Measurements from ENCODE around the gene RBM22. TPM values are rescaled to one million over a fixed set of nuclear protein-coding genes. Genes with fewer than 3 reads are reported as not detected.

Gene RBM22
- total and polyA plus RNA-seq, 9 donors = 33.4 to 77.6 (median 48.6) TPM

DNA sequence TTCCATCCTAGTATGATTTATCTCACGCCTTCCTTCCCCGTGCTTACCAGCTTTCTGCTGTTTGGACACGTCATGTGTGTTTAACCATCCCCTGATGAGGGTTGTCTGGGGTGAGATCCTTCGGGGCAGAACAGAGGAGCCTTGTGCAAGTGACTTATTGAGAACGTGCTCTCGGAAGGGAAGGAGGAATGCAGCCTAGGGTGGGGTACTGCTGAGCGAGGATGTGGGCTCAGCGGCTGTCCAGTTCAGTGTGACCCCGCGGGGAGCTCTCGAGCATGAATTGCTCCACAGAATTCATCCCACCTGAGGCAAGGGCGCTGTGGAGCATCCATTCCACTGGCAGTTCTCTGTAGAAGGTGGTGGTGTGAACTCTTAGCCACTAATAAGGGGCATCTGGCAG, 35.8 kb downstream of the RBM22 start:
- Histone ChIP-seq H3K4me1 (ENCODE audit: insufficient read depth) (peaks cover 9% of the 10 kb centered on the region), H3K9me3 (no peaks in the 10 kb centered on the region), H3K27ac (no peak overlapping the region), H3K4me3 (no peak overlapping the region), H3K27me3 (no peaks in the 10 kb centered on the region), H3K36me3 (no peaks in the 10 kb centered on the region)
- no peak for TF ChIP-seq POLR2A (IDR thresholded peaks at IDR 0.05)
- TF ChIP-seq EP300 (IDR thresholded peaks at IDR 0.05) = no peak
- TF ChIP-seq CTCF (IDR thresholded peaks at IDR 0.05) = no peak
- 77 to 87% (median 81%) methylated on average over 12 of the region's 12 CpGs for WGBS, 3 donors
- intact Hi-C loops (cut with DNase I) = no loop called here
- no peak for DNase-seq

- intact Hi-C loops (cut with DNase I) = no loop called here
Measured at GRCh38 chr5:150663936-150664335, 36.9 kb downstream of the RBM22 start.

DNA sequence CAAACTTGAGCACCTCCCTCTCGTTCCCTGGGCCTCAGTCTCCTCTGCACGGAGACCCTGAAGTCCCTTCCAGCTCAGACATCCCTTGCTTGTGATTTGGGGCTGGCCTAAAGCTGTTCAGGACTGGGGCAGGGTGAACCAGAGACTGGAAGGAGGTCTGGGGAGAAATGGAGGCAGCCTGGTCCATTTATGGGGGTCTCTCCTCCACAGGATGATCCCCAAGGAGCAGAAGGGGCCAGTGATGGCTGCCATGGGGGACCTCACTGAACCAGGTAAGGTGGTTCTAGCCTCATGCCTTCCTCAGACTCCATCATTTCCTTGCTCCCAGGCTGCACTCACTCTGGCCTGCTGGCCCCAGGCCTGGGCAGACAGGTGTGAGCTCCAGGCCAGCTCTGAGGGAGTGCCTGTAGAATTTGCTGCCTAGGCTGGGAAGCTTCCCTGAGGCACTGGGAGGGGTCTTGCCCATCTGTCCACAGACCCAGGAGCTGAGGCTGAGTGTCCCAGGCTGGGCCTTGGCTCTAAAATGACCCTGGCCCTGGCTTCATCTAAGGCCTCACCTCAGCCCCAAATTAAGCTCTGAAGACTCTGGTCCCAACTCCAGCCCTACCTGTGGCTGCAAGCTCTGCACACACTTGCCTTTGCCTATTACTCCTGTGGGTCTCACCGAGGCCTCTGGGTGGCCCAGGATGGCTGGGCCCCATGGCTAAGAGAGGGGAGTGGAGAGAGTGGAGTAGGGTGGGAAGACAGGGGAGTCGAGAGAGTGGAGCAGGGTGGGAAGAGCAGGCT, 37.9 kb downstream of the RBM22 start:
- no peak for DNase-seq
- Histone ChIP-seq H3K4me1 (ENCODE audit: insufficient read depth) (peaks cover 10% of the 10 kb centered on the region), H3K27me3 (no peaks in the 10 kb centered on the region), H3K36me3 (no peaks in the 10 kb centered on the region), H3K9me3 (no peaks in the 10 kb centered on the region), H3K27ac (no peak overlapping the region), H3K4me3 (no peak overlapping the region)
- TF ChIP-seq CTCF (IDR thresholded peaks at IDR 0.05) (no peak), EP300 (IDR thresholded peaks at IDR 0.05) (no peak), POLR2A (IDR thresholded peaks at IDR 0.05) (no peak)
- 73 to 84% (median 80%) methylated on average over 4 of the region's 4 CpGs for WGBS, 3 donors
- intact Hi-C loops (cut with DNase I) = no loop called here

More at GRCh38 chr5:150663936-150664335, 36.9 kb downstream of the RBM22 start:
- TF ChIP-seq CTCF (IDR thresholded peaks at IDR 0.05) (no peak), EP300 (IDR thresholded peaks at IDR 0.05) (no peak), POLR2A (IDR thresholded peaks at IDR 0.05) (no peak)
- Histone ChIP-seq H3K27ac (no peak overlapping the region), H3K9me3 (no peaks in the 10 kb centered on the region), H3K4me1 (ENCODE audit: insufficient read depth) (peaks cover 9% of the 10 kb centered on the region), H3K36me3 (no peaks in the 10 kb centered on the region), H3K27me3 (no peaks in the 10 kb centered on the region), H3K4me3 (no peak overlapping the region)
- DNase-seq = no peak
- 93 to 95% (median 94%) methylated on average over 3 of the region's 3 CpGs for WGBS, 3 donors

- Histone ChIP-seq H3K4me1 (ENCODE audit: insufficient read depth) (peaks cover 17% of the 10 kb centered on the region), H3K4me3 (no peak overlapping the region), H3K27ac (no peak overlapping the region), H3K9me3 (no peaks in the 10 kb centered on the region), H3K36me3 (no peaks in the 10 kb centered on the region), H3K27me3 (no peaks in the 10 kb centered on the region)
- 86 to 92% (median 91%) methylated on average over 10 of the region's 10 CpGs for WGBS, 3 donors
- TF ChIP-seq CTCF (IDR thresholded peaks at IDR 0.05) = no peak
- no peak for DNase-seq
- intact Hi-C loops (cut with DNase I) = no loop called here
Measured at GRCh38 chr5:150661821-150662596, 38.9 kb downstream of the RBM22 start.

Data from ovary (tissue), 9 donors.